GM10248 (cell line): Measurements from ENCODE around the gene TK1.

Experiments used
- CTCF ChIA-PET: fragments of 300-600 bp; sonication (Branson Sonifier 250); formaldehyde crosslinking; extraction: SDS; loops from one replicate; lab custom pipeline; 2021; ENCODE audit warnings: antibody characterized with exemption; lab: Yijun Ruan, JAX
- POLR2A ChIA-PET: fragments of 350-650 bp; sonication (Branson Sonifier 250); formaldehyde crosslinking; extraction: SDS; loops from one replicate; lab custom pipeline; 2020; ENCODE audit warnings: antibody characterized with exemption; lab: Yijun Ruan, JAX
- DNase-seq: peaks from one replicate; pipeline ENCODE4 v3.0.0; 2012; ENCODE audit errors: extremely low spot score
- CTCF ChIP-seq: IDR thresholded peaks from 2 replicates; pipeline ENCODE4 v1.5.1; 2012; ENCODE audit warnings: mild to moderate bottlenecking, low read depth; ENCODE audit errors: extremely low read depth, missing control alignments, control extremely low read depth

TK1 gene

DNA sequence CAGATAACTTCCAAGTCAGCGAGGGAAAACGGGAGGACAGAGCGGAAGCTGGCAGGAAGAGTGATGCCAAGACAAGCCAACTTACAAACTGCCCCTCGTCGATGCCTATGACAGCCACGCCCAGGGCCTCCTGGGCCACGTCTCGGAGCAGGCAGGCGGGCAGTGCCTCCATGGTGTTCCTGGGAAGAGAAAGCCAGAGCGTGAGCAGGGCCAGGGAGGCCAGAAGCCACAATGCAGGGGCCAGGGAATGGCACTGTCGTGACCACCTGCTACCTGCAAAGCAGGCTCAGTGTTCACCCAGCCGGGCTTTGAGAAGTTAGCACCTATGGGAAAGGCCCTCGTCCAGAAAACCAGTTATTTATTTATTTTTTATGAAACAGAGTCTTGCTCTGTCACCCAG is 4.3 kb downstream of the TK1 start:
- ChIA-PET POLR2A (interaction anchor here (0.7 kb wide), 2 partner anchors 380 to 711 kb away, joined by 3 to 4 read pairs; no protein-coding TSS in a partner anchor), CTCF (interaction anchor here (1.1 to 5.9 kb wide), 3 partner anchors 7 to 37 kb away, joined by 3 to 50 read pairs (median 3); no protein-coding TSS in a partner anchor)
- no peak for DNase-seq
- TF ChIP-seq CTCF = no peak

DNA sequence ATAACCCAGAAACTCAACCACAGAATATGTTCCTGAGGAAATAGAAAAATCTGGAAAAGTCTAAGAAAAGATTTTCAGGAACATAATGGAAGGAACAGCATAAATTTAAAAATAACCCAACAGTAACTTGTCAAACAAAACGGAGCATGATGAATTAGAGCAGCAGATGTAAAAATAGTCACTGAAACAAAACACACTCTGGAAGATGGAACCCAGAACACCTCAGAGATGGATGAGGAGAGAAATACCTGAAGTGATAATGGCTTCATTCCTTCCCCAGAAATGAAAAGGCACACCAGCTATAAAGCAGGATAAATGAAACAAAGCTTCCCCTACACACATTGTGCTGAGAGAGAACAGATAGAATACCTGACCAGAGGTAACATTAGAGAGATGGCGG is 6.3 kb downstream of the TK1 start:
- no peak for DNase-seq
- CTCF ChIA-PET = interaction anchor here (1.0 to 1.5 kb wide), 2 partner anchors 36 to 96 kb away, joined by 3 read pairs; no protein-coding TSS in a partner anchor
- POLR2A ChIA-PET = no interaction called here
- no peak for TF ChIP-seq CTCF

DNA sequence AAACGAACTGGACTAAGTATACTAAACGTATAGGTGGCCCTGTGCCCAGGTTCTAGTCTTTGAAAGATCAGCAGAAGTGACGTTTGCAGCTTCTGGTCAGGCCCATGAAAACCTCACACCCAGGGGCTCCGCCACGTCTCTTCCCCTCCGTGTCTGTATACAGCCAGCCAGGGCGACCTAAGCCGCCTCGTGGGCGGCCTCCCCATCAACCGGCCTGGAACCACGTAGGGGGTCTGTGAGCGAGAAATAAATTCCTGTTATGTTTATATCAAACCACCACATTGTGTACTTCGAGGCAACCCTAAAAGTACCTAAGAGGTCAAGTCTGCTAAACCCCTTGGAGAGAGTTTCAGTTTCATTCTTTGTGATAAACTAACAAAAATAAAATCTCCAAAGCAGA is 6.8 kb downstream of the TK1 start:
- POLR2A ChIA-PET = no interaction called here
- DNase-seq = no peak
- no peak for TF ChIP-seq CTCF
- CTCF ChIA-PET = interaction anchor here (1.4 to 2.6 kb wide), 3 partner anchors 36 to 70 kb away, joined by 3 to 10 read pairs (median 3); no protein-coding TSS in a partner anchor

GRCh38 chr17:78179372-78179771 is 7.5 kb downstream of the TK1 start:
- ChIA-PET CTCF (interaction anchor here (1.3 to 2.6 kb wide), 5 partner anchors 35 to 94 kb away, joined by 3 to 10 read pairs (median 3); no protein-coding TSS in a partner anchor), POLR2A (interaction anchor here (0.6 kb wide), 1 partner anchor 8 kb away, joined by 3 read pairs; the partner anchor contains the start of genes AFMID and TK1)
- TF ChIP-seq CTCF = no peak
- DNase-seq = no peak

DNA sequence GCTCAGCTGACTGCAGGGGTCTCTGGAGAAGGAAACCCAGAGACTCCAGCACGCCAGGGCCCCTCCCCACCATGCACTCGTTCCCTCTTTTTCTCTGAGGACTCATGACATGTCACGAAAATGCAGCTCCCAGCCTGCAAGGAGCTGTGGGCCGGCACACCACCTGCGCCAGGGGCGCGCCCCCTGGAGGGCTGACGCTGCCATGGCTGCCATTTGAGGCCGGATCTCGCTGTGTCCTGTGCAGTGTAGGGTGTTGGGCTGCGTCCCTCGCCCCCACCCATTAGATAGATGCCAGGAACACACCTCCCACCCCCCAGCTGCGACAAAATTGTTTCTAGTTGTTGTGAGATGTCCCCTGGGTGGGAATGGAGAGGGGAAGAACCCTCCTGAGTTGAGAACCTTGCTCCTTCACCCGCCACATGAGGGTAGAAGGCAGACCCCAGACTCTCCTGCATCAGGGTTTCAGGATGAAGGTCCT is 10.3 kb downstream of the TK1 start:
- DNase-seq = peak; percentile 78

GRCh38 chr17:78175643-78175981 is 11.2 kb downstream of the TK1 start:
- no peak for TF ChIP-seq CTCF
- POLR2A ChIA-PET = interaction anchor here (0.9 to 1.4 kb wide), 4 partner anchors 8 to 60 kb away, joined by 3 to 4 read pairs (median 4); no protein-coding TSS in a partner anchor
- CTCF ChIA-PET = interaction anchor here (0.7 to 6.3 kb wide), 20 partner anchors 10 to 156 kb away, joined by 3 to 50 read pairs (median 6); partner anchors contain the start of genes AFMID and TK1
- DNase-seq = no peak

More for the DNA sequence above, 10.3 kb downstream of the TK1 start:
- peak; percentile 98 for TF ChIP-seq CTCF
- POLR2A ChIA-PET = interaction anchor here (0.5 to 1.1 kb wide), 5 partner anchors 10 to 50 kb away, joined by 3 to 5 read pairs (median 4); partner anchors contain the start of gene TMC6
- CTCF ChIA-PET = interaction anchor here (0.6 to 6.3 kb wide), 31 partner anchors 9 to 163 kb away, joined by 3 to 50 read pairs (median 5); partner anchors contain the start of genes AFMID, TK1 and TMC8
